Right hindlimb (tissue), 1 donor: ENCODE measurements around the gene ATXN7L1.

ENCODE experiments used
- DNase-seq: peaks from one replicate; pipeline ENCODE4 v3.0.0-alpha.2; 2018

Gene ATXN7L1

GRCh38 chr7:105775580-105775979, 100.8 kb downstream of the ATXN7L1 start:
- DNase-seq, result no peak

GRCh38 chr7:105773030-105773460, 103.4 kb downstream of the ATXN7L1 start:
- DNase-seq, result no peak

- peak; percentile 48 for DNase-seq
These were observed 106.3 kb downstream of the ATXN7L1 start for GRCh38 chr7:105769901-105770628.

GRCh38 chr7:105768898-105769507, 107.4 kb downstream of the ATXN7L1 start:
- DNase-seq, result no peak

- DNase-seq, result no peak
These were observed 108.3 kb downstream of the ATXN7L1 start for GRCh38 chr7:105768117-105768516.

GRCh38 chr7:105766421-105767073, 109.9 kb downstream of the ATXN7L1 start:
- DNase-seq, result no peak

- DNase-seq, result no peak
These were observed 110.6 kb downstream of the ATXN7L1 start for GRCh38 chr7:105765846-105766245.

GRCh38 chr7:105764506-105764905, 111.9 kb downstream of the ATXN7L1 start:
- DNase-seq, result no peak

- DNase-seq, result no peak
These were observed 115.6 kb downstream of the ATXN7L1 start for GRCh38 chr7:105760551-105761447.

GRCh38 chr7:105759670-105760550, 116.5 kb downstream of the ATXN7L1 start:
- peak; percentile 51 for DNase-seq

- DNase-seq, result no peak
These were observed 120.0 kb downstream of the ATXN7L1 start for GRCh38 chr7:105756367-105756766.

- no peak for DNase-seq
These were observed 123.6 kb downstream of the ATXN7L1 start for GRCh38 chr7:105752671-105753275.

- no peak for DNase-seq
These were observed 125.3 kb downstream of the ATXN7L1 start for GRCh38 chr7:105751054-105751453.

- no peak for DNase-seq
These were observed 127.7 kb downstream of the ATXN7L1 start for GRCh38 chr7:105748701-105749100.

- no peak for DNase-seq
These were observed 130.6 kb downstream of the ATXN7L1 start for GRCh38 chr7:105745681-105746330.

- DNase-seq, result no peak
These were observed 132.1 kb downstream of the ATXN7L1 start for GRCh38 chr7:105744258-105744657.

- no peak for DNase-seq
These were observed 132.9 kb downstream of the ATXN7L1 start for GRCh38 chr7:105743351-105744090.

- no peak for DNase-seq
These were observed 133.6 kb downstream of the ATXN7L1 start for GRCh38 chr7:105742787-105743186.

- no peak for DNase-seq
These were observed 134.4 kb downstream of the ATXN7L1 start for GRCh38 chr7:105741982-105742381.

GRCh38 chr7:105738133-105738532, 138.3 kb downstream of the ATXN7L1 start:
- DNase-seq, result no peak
